Measurements from ENCODE around the gene ACY1. TPM values are rescaled to one million over a fixed set of nuclear protein-coding genes. Genes with fewer than 3 reads are reported as not detected.

ACY1 gene
- total RNA-seq, 1 experiment from 2014 or later: 50.3 TPM

DNA sequence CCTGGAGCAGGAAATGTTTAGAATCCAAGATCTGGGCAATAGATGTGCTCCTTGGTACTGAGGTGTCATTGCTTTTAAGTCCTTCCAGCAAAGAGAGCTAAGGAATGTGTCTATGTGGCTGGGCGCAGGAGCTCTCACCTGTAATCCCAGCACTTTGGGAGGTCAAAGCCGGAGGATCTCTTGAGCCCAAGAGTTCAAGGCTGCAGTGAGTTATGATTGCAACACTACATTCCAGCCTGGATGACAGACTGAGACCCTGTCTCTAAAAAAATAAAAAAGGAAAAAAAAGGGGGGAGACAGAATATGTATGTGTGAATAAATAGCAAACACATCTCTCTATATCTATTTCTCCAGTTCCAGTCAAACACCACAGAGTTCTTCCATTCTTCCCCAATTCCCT lies 32.4 kb upstream of the ACY1 start:
- Histone ChIP-seq H3K27ac (ENCODE audit: low read length) (no peak overlapping the region), H3K4me1 (ENCODE audit: control insufficient read depth, insufficient read depth, low read length) (no peaks in the 10 kb centered on the region), H3K4me3 (ENCODE audit: low read depth in 2 of 2, low read length in 2 of 2) (no peak overlapping the region), H3K27me3 (ENCODE audit: control insufficient read depth, insufficient read depth, low read length) (no peaks in the 10 kb centered on the region), H3K9me3 (ENCODE audit: control insufficient read depth, insufficient read depth, low read depth, low read length) (no peaks in the 10 kb centered on the region), H3K36me3 (ENCODE audit: control insufficient read depth, insufficient read depth, low read length) (no peaks in the 10 kb centered on the region)
- BruUV-seq (replicated peaks): no TSS peak
- DNase-seq (ENCODE audit: low read depth, low spot score) (no peak), ATAC-seq (no peak)
- in situ Hi-C loops (cut with HindIII; ENCODE audit: low pct_unique_long_range_greater_than_20kb, low sequenced_read_pairs) (no loop called here), intact Hi-C loops (cut with micrococcal nuclease; ENCODE audit: unreplicated experiment) (no loop called here)
- POLR2A ChIA-PET: no interaction called here
- CTCF ChIA-PET: interaction anchor here (0.6 kb wide), 1 partner anchor 99 kb away, joined by 3 read pairs; no protein-coding TSS in a partner anchor
- TF ChIP-seq, protein P1, sequence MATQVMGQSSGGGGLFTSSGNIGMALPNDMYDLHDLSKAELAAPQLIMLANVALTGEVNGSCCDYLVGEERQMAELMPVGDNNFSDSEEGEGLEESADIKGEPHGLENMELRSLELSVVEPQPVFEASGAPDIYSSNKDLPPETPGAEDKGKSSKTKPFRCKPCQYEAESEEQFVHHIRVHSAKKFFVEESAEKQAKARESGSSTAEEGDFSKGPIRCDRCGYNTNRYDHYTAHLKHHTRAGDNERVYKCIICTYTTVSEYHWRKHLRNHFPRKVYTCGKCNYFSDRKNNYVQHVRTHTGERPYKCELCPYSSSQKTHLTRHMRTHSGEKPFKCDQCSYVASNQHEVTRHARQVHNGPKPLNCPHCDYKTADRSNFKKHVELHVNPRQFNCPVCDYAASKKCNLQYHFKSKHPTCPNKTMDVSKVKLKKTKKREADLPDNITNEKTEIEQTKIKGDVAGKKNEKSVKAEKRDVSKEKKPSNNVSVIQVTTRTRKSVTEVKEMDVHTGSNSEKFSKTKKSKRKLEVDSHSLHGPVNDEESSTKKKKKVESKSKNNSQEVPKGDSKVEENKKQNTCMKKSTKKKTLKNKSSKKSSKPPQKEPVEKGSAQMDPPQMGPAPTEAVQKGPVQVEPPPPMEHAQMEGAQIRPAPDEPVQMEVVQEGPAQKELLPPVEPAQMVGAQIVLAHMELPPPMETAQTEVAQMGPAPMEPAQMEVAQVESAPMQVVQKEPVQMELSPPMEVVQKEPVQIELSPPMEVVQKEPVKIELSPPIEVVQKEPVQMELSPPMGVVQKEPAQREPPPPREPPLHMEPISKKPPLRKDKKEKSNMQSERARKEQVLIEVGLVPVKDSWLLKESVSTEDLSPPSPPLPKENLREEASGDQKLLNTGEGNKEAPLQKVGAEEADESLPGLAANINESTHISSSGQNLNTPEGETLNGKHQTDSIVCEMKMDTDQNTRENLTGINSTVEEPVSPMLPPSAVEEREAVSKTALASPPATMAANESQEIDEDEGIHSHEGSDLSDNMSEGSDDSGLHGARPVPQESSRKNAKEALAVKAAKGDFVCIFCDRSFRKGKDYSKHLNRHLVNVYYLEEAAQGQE (IDR thresholded peaks at IDR 0.05; ENCODE audit: insufficient read depth in 1 of 2, low read depth in 2 of 2, low read length in 1 of 2): no peak
- no peak for TF ChIP-seq SIN3A (IDR thresholded peaks at IDR 0.05; ENCODE audit: borderline replicate concordance, insufficient read depth, low read depth, low read length)
- TF ChIP-seq POLR2AphosphoS5 (IDR thresholded peaks at IDR 0.05; ENCODE audit: low read depth, low read length): no peak
- TF ChIP-seq, protein P2, sequence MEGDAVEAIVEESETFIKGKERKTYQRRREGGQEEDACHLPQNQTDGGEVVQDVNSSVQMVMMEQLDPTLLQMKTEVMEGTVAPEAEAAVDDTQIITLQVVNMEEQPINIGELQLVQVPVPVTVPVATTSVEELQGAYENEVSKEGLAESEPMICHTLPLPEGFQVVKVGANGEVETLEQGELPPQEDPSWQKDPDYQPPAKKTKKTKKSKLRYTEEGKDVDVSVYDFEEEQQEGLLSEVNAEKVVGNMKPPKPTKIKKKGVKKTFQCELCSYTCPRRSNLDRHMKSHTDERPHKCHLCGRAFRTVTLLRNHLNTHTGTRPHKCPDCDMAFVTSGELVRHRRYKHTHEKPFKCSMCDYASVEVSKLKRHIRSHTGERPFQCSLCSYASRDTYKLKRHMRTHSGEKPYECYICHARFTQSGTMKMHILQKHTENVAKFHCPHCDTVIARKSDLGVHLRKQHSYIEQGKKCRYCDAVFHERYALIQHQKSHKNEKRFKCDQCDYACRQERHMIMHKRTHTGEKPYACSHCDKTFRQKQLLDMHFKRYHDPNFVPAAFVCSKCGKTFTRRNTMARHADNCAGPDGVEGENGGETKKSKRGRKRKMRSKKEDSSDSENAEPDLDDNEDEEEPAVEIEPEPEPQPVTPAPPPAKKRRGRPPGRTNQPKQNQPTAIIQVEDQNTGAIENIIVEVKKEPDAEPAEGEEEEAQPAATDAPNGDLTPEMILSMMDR (IDR thresholded peaks at IDR 0.05): no peak
- TF ChIP-seq TCF7L2 (IDR thresholded peaks at IDR 0.05; ENCODE audit: low read depth, low read length): no peak

DNA sequence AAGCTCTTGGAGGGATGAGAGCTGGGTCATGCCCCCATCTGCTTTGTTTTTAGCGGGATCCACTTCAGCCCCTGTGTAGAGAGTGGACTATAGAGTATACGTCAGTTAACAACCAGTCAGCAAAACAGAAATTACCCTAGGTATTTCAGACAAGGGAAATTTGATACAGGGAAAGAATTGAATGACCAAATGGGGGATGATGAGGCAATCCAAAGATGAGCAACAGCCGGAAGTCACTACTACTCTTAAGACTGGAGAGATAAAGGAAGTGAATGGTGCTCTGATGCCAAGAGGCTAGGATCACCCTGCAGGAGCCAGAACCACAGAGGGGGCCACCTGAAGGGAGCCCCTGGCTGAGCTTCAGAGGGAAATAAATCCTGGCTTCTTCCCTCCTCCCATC lies 29.9 kb upstream of the ACY1 start:
- intact Hi-C loops (cut with micrococcal nuclease; ENCODE audit: unreplicated experiment): no loop called here
- no peak overlapping the region for H3K4me3 ChIP-seq (ENCODE audit: low read depth in 2 of 2, low read length in 2 of 2)
- no peak for ATAC-seq
- DNase-seq (ENCODE audit: low read depth, low spot score): no peak
- H3K27me3 ChIP-seq (ENCODE audit: control insufficient read depth, insufficient read depth, low read length): no peaks in the 10 kb centered on the region
- no peaks in the 10 kb centered on the region for H3K9me3 ChIP-seq (ENCODE audit: control insufficient read depth, insufficient read depth, low read depth, low read length)
- ChIA-PET CTCF (no interaction called here), POLR2A (interaction anchor here (0.5 kb wide), 1 partner anchor 1113 kb away, joined by 3 read pairs; no protein-coding TSS in a partner anchor)
- H3K27ac ChIP-seq (ENCODE audit: low read length): no peak overlapping the region
- H3K36me3 ChIP-seq (ENCODE audit: control insufficient read depth, insufficient read depth, low read length): no peaks in the 10 kb centered on the region
- no TSS peak for BruUV-seq (replicated peaks)
- in situ Hi-C loops (cut with HindIII; ENCODE audit: low pct_unique_long_range_greater_than_20kb, low sequenced_read_pairs): no loop called here
- TF ChIP-seq, protein P1 (IDR thresholded peaks at IDR 0.05; ENCODE audit: insufficient read depth in 1 of 2, low read depth in 2 of 2, low read length in 1 of 2): no peak
- TF ChIP-seq TCF7L2 (IDR thresholded peaks at IDR 0.05; ENCODE audit: low read depth, low read length): no peak
- no peaks in the 10 kb centered on the region for H3K4me1 ChIP-seq (ENCODE audit: control insufficient read depth, insufficient read depth, low read length)

Data from Panc1 (cell line).